ENCODE data around the gene ZNF813. TPM values are rescaled to one million over a fixed set of nuclear protein-coding genes. Genes with fewer than 3 reads are reported as not detected.
"Not testable (repeated sequence)": the region's sequence is repeated elsewhere in the genome, so short reads cannot be mapped to it uniquely, and the experiment has no call there.

Gene ZNF813
- total and polyA plus RNA-seq, 2 donors (not counting 1 experiment from before 2014, with no cell fraction given) = 1.2 to 10.8 TPM

GRCh38 chr19:53475470-53475869, 7.9 kb downstream of the ZNF813 start:
- WGBS (ENCODE audit: insufficient coverage) = 96% methylated on average over 4 of the region's 6 CpGs
- peaks cover 0 to 30% of the 10 kb centered on the region in 2 experiments for H3K36me3 ChIP-seq (replicated peaks in 1 of 2; ENCODE audit: control extremely low read depth in 1 of 2, control insufficient read depth in 1 of 2, extremely low read depth in 1 of 2, insufficient read depth in 2 of 2, low read length in 1 of 2)
- POLR2A ChIA-PET = not testable (repeated sequence)

GRCh38 chr19:53483751-53484150, 16.2 kb downstream of the ZNF813 start:
- H2AFZ ChIP-seq (ENCODE audit: insufficient read depth, low read depth, low read length, poor library complexity, severe bottlenecking); H3K9ac ChIP-seq (ENCODE audit: low read length); CTCF ChIA-PET; DNase-seq; H4K20me1 ChIP-seq (ENCODE audit: control insufficient read depth, insufficient read depth, low read length, poor library complexity, severe bottlenecking); H3K79me2 ChIP-seq (ENCODE audit: control insufficient read depth, insufficient read depth, low read length); H3K27me3 ChIP-seq (replicated peaks in 1 of 4; ENCODE audit: control extremely low read depth in 1 of 4, control insufficient read depth in 3 of 4, insufficient read depth in 4 of 4, low read length in 3 of 4); ATAC-seq (ENCODE audit: low read depth); H3K27ac ChIP-seq (ENCODE audit: low read length in 2 of 2); H3K4me1 Mint-ChIP-seq; POLR2A ChIA-PET; H3K4me1 ChIP-seq (ENCODE audit: control insufficient read depth in 2 of 2, insufficient read depth in 2 of 2, low read length in 2 of 2); H3K27me3 Mint-ChIP-seq; H3K4me3 Mint-ChIP-seq; intact Hi-C loops (cut with micrococcal nuclease); H3K4me3 ChIP-seq (ENCODE audit: control extremely low read depth in 1 of 5, extremely low read depth in 1 of 5, insufficient read depth in 1 of 5, low read depth in 2 of 5, low read length in 4 of 5); H3K4me2 ChIP-seq (replicated peaks; ENCODE audit: low read depth, low read length, poor library complexity, severe bottlenecking); H3K27ac Mint-ChIP-seq: not testable (repeated sequence)
- H3K9me3 Mint-ChIP-seq (ENCODE audit: insufficient read depth) = peaks cover 18% of the 10 kb centered on the region
- WGBS (ENCODE audit: insufficient coverage) = 100% methylated on average over 1 of the region's 2 CpGs
- H3K36me3 ChIP-seq (replicated peaks in 1 of 2; ENCODE audit: control extremely low read depth in 1 of 2, control insufficient read depth in 1 of 2, extremely low read depth in 1 of 2, insufficient read depth in 2 of 2, low read length in 1 of 2) = peaks cover 0 to 41% of the 10 kb centered on the region in 2 experiments
- H3K9me3 ChIP-seq (ENCODE audit: control extremely low read depth in 1 of 3, control insufficient read depth in 2 of 3, insufficient read depth in 1 of 3, low read length in 2 of 3) = peaks cover 2 to 82% (median 56%) of the 10 kb centered on the region in 3 donors

More at GRCh38 chr19:53475470-53475869, 7.9 kb downstream of the ZNF813 start:
- H3K27me3 ChIP-seq (replicated peaks in 1 of 4; ENCODE audit: control extremely low read depth in 1 of 4, control insufficient read depth in 3 of 4, insufficient read depth in 4 of 4, low read length in 3 of 4); ATAC-seq (ENCODE audit: low read depth); H3K4me3 Mint-ChIP-seq; H3K27ac Mint-ChIP-seq; H3K27me3 Mint-ChIP-seq; DNase-seq; H3K4me2 ChIP-seq (replicated peaks; ENCODE audit: low read depth, low read length, poor library complexity, severe bottlenecking); H3K4me3 ChIP-seq (ENCODE audit: control extremely low read depth in 1 of 5, extremely low read depth in 1 of 5, insufficient read depth in 1 of 5, low read depth in 2 of 5, low read length in 4 of 5); H2AFZ ChIP-seq (ENCODE audit: insufficient read depth, low read depth, low read length, poor library complexity, severe bottlenecking); H4K20me1 ChIP-seq (ENCODE audit: control insufficient read depth, insufficient read depth, low read length, poor library complexity, severe bottlenecking); CTCF ChIA-PET; H3K27ac ChIP-seq (ENCODE audit: low read length in 2 of 2); H3K4me1 Mint-ChIP-seq; intact Hi-C loops (cut with micrococcal nuclease); H3K4me1 ChIP-seq (ENCODE audit: control insufficient read depth in 2 of 2, insufficient read depth in 2 of 2, low read length in 2 of 2); H3K9ac ChIP-seq (ENCODE audit: low read length): not testable (repeated sequence)
- peaks cover 49% of the 10 kb centered on the region for H3K79me2 ChIP-seq (ENCODE audit: control insufficient read depth, insufficient read depth, low read length)
- peaks cover 1 to 61% (median 42%) of the 10 kb centered on the region in 3 donors for H3K9me3 ChIP-seq (ENCODE audit: control extremely low read depth in 1 of 3, control insufficient read depth in 2 of 3, insufficient read depth in 1 of 3, low read length in 2 of 3)
- peaks cover 12% of the 10 kb centered on the region for H3K9me3 Mint-ChIP-seq (ENCODE audit: insufficient read depth)

Data from B cell (primary cell).